NCI-H748 treated with DMSO at 0.1 percent for 48 hours (cell line): ENCODE results near the gene PLK3.
"Not testable (repeated sequence)": the region's sequence is repeated elsewhere in the genome, so short reads cannot be mapped to it uniquely, and the experiment has no call there.

Source experiments
- DNase-seq: peaks from one replicate; lab custom pipeline; 2025; lab: John Stamatoyannopoulos, UW

Gene PLK3

DNA sequence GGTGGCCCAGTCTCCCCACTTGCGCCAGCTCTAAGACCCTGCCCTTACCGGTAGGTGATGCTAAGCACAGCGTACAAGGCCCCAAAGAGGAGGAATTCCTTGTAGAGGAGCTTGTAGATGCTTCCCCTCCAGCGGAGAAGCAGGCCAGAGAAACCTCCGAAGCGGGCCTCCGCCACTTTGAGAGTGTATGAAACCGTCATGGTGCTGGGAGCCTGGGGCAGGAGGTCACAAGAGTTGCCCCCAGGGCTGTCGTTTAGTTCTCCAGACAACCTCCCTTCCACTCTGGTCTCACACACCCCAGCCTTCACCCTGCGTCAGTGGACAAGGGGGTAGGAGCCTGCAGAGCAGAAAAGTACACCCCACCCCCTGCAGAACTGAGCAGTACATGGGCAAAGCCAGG lies 12.7 kb upstream of the PLK3 start:
- DNase-seq: no peak

DNA sequence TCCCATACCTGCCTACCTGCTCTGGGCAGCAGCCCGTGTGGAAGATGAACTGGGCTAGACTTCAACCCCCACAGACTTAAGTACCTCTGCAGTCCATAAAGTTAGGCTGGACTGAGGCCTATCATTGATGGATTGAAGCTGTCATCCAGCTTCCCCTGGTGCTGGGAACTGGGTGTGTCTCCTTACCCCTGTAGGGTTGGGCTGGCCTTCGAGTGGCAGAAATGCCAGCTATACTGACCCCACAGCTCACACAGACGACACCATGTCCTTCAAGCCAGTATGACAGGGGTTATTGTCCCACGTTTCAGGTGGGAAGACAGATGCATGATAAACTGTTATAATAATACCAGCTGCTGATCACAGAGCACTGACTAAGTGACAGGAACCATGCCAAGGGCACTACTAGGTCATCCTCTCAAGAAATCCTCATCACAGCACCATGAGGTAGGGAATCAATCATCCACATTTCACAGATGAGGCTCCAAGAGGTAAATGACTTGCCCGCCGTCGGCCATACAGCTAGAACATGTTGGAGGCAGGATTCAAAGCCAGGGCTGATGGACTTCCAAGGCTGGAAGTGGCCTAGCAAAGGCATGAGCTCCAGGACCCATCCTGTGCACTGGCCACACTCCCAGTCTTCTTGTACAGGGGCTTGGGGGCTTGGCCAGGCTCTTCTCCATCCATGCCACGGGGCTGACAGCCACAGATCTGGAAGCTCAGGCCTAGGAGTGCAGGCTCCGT lies 11.9 kb upstream of the PLK3 start, which contains the start of gene BEST4:
Gene BEST4, minus strand, starts transcription at position 51 of the 741 bp plus-strand sequence. CDS start 465 bp downstream, outside the sequence.
- DNase-seq: no peak

DNA sequence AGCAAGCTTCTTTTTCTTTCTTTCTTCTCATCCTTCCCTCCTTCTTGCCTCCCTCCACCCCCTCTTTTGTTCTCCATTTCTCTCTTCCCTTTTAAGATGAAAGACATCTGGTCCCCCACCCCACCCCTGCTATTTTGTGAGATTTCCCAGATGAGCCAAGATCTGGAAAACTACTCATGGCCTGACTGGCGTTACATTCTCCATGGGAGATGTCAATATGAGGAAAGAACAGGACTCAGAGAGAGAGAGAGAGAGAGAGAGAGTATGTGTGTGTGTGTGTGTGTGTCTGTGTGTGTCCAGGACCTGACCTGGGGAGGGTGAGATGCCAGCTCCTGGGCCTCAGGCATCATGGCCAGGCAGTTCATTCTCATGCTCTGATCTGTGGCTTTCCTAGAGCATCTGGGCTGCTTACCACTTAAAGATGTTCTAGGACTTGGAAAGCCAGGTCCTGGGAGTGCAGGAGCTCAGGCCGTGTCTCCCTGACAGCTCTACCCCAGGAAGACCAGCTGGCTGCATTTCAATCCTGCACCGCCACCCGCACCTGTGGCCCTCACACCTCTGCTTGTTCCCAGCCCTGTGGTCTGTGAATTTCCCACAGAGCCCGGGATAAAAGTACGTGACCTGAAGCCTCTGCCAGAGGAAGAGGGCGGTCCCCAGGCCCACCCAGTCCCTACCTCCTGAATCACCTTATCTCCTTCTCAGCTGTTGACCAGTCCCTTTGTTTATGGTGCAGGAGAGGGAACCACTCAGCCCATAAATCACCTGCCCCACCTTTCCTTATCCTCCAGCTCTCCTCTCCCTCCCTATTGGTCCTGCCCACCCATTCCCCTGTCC lies 9.0 kb upstream of the PLK3 start:
- DNase-seq: no peak

DNA sequence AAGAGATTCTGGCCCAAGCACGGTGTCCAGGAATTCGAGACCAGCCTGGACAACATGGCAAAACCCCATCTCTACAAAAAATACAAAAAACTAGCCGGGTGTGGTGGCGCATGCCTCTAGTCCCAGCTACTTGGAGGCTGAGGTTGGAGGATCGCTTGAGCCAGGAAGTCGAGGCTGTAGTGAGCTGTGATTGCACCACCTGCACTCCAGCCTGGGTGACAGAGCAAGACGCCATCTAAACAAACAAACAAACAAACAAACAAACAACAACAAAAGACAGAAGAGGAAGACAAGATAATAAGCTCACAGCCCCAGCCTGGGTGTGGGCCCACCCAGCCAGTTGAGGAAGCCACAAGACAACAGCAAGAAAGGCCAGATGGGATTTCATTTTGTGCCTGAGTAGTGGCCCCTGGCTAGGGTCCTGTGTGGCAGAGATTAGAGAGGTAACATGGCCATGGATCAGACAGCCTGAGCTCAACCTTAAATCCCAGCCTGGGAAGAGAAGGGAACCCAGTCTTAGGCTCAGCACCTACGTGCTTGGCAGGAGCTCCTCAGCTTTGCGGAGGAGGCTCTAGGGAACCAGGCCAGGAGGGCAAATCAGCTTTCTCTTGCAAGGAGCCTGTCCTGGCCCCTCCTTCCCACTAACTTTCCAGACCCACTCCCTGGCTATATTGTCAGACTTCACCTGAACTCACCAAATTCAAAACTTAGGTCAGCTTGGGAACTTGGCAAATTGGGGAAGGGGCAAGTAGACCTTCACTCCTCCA lies 7.3 kb upstream of the PLK3 start:
- DNase-seq: no peak

DNA sequence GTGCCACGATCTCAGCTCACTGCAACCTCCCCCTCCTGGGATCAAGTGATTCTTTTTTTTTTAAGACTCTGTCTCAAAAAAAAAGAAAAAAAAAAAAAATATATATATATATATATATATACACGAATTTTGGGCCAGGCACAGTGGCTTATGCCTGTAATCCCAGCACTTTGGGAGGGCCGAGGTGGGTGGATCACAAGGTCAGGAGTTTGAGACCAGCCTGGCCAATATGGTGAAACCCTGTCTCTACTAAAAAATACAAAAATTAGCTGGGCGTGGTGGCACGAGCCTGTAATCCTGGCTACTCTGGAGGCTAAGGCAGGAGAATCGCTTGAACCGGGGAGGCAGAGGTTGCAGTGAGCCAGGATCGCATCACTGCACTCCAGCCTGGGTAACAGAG lies 2.3 kb upstream of the PLK3 start:
- not testable (repeated sequence) for DNase-seq

DNA sequence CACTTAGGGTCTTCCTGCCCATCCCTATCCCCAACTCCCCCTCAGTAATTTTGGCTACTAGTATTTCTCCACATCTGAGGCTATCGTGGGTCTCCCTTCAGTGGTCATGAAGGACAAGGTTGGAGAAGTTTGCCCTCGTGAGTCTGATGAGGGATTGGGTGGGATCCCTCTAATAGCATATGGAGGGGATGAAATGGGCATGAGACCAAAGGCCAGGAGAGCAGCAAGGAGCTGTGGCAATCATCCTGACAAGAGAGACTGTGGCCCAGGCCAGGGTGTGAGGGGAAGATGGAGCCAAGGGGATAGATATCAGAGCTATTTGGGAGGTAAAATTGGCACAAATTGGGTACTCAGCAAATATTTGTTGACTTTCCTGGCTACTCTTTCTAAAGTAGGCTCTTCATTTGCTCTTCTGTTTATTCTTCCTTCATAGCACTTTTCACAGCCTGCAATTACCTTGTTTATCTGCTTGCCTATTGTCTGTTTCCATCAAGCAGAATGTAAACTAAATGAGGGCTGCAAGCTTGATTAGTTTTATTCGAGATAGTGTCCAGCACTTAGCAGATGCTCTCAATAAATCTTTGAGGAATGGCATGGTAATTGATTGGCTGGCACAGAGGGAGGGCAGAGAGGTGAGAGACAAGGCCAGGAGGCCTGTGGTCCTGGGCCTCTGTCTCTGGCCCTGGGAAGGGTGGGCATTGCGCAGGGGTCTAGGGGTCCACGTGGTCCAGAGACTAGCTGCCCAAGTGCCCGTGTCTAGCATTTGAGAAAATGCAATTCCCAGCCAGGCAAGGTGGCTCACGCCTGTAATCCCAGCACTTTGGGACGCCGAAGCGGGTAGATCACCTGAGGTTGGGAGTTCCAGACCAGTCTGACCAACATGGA lies 1.5 kb upstream of the PLK3 start:
- DNase-seq: peak; percentile 69

DNA sequence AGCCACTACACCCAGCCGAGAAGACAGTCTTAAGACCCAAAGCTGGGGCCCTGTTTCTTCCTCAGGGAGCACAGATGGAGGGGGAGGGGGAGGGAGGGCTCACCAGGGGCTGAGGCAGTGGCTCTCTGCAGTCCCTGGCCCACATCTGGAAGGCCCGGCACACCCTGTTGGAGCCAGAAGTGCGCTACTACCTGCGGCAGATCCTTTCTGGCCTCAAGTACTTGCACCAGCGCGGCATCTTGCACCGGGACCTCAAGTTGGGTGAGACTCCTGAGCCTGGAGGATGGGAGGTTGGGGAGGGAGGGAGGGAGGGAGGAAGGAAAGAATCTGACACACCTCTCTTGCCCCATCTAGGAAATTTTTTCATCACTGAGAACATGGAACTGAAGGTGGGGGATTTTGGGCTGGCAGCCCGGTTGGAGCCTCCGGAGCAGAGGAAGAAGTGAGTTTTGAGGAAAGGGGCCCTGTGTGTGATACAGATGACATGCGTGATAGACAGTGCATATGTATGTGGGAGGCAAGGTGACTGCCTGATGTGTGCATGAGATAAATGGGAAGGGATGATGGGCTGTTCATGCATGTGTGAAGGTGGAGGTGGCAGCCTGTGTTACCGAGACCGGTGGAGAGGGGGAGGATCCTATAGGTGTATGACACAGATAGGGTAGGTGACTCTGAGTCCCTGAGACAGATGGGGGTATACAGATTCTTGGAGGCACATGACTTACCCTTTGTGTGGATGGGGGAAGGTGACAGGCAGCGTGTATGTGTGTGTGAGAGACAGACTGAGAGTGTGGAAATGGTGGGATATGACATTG lies 1.5 kb downstream of the PLK3 start:
- DNase-seq: no peak

DNA sequence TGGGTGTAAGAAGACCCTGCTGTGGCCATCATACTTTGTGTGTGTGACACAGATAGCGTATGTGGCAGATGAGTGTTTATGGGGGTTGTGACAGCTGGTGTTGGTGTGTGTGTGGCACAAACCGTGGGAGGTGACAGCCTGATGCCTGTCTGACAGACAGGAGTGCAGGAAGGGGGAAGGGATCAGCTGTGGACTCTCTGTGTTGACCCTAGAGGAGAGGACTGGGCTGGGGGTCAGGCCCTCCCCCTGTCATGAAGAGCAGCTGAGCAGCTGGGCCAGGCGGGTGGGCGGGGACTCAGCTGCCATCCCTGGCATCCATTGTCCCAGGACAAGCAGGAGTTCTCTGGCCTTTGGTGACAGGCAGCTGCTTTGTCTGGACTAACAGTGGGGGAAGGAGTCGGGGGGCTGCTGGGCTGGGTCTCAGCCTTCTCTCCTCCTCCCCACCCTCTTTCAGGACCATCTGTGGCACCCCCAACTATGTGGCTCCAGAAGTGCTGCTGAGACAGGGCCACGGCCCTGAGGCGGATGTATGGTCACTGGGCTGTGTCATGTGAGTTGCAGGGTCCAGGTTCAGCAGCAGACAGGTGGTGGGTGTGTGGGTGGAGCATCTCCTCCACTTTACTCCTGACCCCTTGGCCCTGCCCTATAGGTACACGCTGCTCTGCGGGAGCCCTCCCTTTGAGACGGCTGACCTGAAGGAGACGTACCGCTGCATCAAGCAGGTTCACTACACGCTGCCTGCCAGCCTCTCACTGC lies 2.3 kb downstream of the PLK3 start:
- no peak for DNase-seq

DNA sequence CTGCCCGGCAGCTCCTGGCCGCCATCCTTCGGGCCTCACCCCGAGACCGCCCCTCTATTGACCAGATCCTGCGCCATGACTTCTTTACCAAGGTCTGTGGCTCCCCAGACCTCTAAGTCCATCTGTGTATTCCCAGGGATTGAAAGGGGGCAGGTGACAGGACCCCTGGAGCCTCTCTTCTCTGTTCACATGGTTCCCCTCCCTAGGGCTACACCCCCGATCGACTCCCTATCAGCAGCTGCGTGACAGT lies 2.8 kb downstream of the PLK3 start:
- DNase-seq: no peak

DNA sequence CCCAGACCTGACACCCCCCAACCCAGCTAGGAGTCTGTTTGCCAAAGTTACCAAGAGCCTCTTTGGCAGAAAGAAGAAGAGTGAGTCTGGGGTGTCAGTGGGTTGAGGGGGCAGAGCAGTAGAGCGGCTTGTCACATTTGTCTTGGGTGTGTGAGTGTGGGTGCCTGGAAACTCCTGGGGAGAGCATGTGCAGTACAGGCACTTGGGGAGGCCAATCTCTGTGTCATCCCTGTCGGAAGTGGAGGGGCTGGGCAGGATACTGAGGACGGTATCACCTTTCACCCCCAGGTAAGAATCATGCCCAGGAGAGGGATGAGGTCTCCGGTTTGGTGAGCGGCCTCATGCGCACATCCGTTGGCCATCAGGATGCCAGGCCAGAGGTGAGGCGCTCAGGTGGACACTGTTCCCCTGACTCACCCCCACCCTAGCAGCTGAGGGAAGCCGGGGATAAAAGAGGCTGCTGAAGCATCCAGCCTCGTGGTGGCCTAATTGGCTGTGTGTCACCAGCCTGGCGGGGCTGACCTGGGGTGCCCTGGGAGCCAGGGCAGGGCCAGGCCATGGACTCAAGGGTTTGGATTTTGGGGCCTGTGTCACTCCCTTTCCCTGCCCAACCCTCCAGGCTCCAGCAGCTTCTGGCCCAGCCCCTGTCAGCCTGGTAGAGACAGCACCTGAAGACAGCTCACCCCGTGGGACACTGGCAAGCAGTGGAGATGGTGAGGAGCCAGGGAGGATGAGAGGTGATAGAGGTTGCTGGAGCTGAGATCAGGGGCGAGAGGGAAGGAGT lies 3.3 kb downstream of the PLK3 start:
- no peak for DNase-seq

DNA sequence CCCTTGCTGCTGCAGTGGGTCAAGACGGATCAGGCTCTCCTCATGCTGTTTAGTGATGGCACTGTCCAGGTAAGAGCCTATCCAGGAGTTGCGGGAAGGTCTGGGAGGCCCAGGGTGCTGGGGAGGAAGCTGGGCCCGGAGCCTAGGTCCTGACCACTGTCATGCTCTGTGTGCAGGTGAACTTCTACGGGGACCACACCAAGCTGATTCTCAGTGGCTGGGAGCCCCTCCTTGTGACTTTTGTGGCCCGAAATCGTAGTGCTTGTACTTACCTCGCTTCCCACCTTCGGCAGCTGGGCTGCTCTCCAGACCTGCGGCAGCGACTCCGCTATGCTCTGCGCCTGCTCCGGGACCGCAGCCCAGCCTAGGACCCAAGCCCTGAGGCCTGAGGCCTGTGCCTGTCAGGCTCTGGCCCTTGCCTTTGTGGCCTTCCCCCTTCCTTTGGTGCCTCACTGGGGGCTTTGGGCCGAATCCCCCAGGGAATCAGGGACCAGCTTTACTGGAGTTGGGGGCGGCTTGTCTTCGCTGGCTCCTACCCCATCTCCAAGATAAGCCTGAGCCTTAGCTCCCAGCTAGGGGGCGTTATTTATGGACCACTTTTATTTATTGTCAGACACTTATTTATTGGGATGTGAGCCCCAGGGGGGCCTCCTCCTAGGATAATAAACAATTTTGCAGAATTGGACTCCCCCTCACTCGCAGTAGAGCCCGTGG lies 5.3 kb downstream of the PLK3 start:
- no peak for DNase-seq

DNA sequence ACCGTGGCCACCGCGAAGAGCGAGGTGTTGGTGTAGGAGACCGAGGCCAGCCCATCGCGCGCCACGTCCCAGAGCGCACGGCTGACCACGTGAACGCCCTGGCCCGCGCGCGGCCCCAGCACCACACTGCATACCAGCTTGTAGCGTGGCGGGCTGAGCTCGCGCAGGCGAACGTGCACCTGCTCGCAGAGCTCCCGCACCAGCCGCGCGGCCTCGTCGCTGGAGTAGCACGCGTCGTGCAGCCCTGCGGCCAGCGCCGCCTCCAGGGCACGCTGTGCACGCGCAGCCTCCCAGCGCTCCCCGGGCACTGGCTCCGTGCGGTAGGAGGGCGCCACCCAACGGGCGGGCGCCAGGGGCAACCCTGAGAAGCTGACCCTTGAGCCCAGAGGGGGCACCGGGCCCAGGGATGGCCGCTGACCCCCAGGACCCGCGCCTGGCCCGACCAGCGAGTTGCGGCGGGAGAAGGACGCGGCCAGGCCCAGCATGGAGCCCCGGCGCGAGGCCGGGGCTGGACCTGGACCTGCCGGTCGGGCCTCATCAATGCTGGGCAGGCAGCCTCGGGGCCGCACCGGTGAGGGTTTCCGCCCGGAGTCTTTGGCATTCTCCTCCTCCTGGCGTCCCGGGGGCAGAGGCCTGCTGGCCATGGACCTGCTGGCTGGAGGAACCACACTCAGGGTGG lies 6.0 kb downstream of the PLK3 start:
- no peak for DNase-seq

DNA sequence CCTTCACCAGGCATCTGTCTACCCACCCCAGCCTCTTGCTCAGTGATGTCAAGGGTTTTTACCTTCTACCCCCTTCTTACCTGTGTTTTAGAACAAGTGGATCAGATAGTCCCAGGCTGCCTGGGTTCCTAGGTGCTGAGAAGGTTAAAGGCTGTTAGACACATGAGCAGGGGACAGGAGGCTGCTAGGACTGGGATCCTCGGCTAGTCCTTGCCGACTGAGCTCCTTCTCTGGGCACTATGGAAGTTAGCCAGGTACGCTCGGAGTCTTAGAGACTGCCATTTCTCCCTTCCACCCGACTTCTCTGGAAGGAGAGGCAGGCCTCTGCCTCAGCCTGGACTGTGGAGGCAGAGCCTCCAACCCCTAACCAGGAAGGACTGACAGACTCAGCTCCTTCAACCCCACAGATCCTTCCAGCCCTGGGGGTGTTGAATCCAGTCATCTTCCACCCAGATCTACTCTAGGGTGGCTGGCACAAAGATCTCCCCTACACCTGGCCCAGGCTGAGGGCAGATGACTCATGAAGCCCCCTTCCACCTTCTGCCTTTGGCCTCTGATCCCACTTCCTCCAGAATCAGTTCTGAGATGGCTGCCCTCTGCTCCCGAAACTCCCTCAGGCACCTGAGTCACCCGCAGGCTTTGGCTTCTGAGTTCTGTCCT lies 6.7 kb downstream of the PLK3 start, which contains the start of gene DYNLT4:
Gene DYNLT4, minus strand, starts transcription at position 648 of the 660 bp plus-strand sequence. CDS start 683 bp downstream, outside the sequence.
- DNase-seq: no peak

DNA sequence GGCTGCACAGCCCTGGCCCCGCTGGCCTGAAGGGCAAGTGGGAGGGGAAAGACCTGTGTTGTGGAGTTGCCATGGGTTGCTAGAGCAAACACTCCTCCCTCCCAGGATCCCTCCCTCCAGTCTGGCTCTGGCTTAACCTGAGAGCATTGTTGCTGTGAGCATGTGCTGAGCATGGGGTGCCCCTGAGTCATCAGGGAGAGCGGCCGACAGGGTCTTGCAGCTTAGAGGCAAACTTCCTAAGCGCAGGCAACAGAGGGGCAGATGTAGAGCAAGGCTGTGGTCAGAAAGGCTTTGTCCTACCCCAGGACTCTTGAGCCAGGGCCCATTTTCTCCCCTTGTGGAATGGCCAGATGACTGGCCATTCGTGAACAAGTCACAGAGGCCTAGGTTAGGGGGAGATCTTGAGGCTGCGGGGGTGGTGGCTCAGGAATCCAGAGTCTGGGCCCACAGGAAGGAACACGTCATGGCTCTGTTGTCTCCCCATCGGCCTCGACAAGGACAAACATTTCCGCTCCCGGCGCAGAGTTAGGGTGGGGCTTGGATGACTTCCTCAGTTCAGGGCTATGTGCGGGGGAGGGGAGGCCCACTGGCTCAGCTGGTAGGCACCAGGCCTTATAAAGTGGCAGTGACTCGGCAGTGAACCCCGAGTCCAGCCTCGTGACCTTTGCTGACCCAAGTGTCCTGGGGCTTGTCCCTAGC lies 7.3 kb downstream of the PLK3 start:
- DNase-seq: no peak

DNA sequence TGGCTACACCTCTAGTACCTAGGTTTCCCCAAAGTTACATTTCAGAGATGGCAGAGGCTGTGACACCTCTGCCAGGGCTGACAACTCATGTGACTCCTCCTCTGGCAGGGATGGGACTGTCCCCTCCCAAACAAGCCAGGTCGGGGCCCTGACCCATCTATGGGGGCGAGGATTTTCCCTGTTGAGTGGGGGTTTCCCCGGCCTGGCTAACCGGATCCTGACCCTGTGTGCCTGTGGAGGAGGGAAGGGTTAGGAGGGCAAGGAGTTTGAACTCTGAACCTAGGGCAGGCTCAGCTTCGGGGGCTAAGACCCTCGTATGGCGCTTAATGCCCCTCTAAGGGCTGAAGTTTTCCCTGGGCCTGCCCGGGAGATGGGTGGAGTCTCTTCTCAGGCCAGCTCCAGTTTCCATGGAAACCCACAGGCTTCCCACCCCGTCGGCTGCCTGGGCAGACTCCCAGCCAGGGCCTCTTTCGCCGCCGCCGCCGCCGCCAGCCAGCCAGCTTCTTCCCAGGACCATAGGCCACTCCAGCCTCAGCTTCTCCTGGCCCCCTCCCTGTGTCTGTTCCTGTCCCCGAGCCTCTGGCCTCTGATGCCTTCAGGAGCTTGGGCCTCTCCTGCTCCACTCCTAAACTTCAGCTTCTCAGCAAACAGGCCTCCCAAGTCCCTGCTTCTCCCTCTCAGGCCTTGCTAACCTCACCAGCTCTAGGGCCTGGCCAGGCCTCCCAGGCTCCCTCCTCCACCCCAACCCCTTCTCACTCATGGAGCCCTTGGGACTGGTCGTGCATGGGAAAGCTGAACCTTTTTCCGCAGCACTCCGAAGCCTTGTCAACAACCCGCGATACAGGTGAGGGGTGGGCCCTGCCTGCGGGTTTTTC lies 8.1 kb downstream of the PLK3 start, which contains the start of gene BTBD19:
Gene BTBD19, plus strand, starts transcription at position 461 of the 875 bp plus-strand sequence. Its CDS starts 298 bp downstream, at position 759.
- no peak for DNase-seq
